Glutamatergic neuron (in vitro differentiated cells): ENCODE data around the gene IL2RG. TPM values are rescaled to one million over a fixed set of nuclear protein-coding genes. Genes with fewer than 3 reads are reported as not detected.
A peak's percentile ranks its signal among the peaks of the same experiment; 100 is the strongest.

ENCODE experiments used
- DNase-seq: peaks from one replicate; pipeline ENCODE4 v3.0.0; 2022
- H3K27ac Mint-ChIP-seq: one replicate; pipeline ENCODE4 v1.8.0; 2020; ENCODE audit warnings: mild to moderate bottlenecking, mixed read lengths, inconsistent platforms; ENCODE audit not compliant: unreplicated experiment
- H3K27me3 Mint-ChIP-seq: one replicate; pipeline ENCODE4 v1.8.0; 2020; ENCODE audit warnings: mild to moderate bottlenecking, moderate library complexity, mixed read lengths, inconsistent platforms; ENCODE audit not compliant: unreplicated experiment
- H3K36me3 Mint-ChIP-seq: one replicate; pipeline ENCODE4 v1.8.0; 2020; ENCODE audit warnings: mild to moderate bottlenecking, mixed read lengths, inconsistent platforms; ENCODE audit not compliant: unreplicated experiment
- H3K4me1 Mint-ChIP-seq: one replicate; pipeline ENCODE4 v1.8.0; 2020; ENCODE audit warnings: mild to moderate bottlenecking, low read depth, mixed read lengths, inconsistent platforms; ENCODE audit not compliant: unreplicated experiment
- H3K4me3 Mint-ChIP-seq: one replicate; pipeline ENCODE4 v1.8.0; 2020; ENCODE audit warnings: mild to moderate bottlenecking, mixed read lengths, inconsistent platforms; ENCODE audit not compliant: unreplicated experiment
- H3K9me3 Mint-ChIP-seq: one replicate; pipeline ENCODE4 v1.8.0; 2020; ENCODE audit warnings: mild to moderate bottlenecking, moderate library complexity, mixed read lengths, inconsistent platforms; ENCODE audit not compliant: unreplicated experiment
- total RNA-seq: library from RNA; stranded (reverse); fragmentation: NEBNext Ultra II Directional; extraction: Animal tissue kit (Norgen Biotek cat#: 25700); gene quantifications from one replicate; pipeline ENCODE4 v1.2.1, GENCODE V29; 2021; ENCODE audit not compliant: unreplicated experiment
- TF ChIP-seq, protein P1 (sequence below): fragments of 200-600 bp; sonication (generic); IDR thresholded peaks from one replicate; pipeline ENCODE4 v1.5.0; 2021; ENCODE audit not compliant: partially characterized antibody, unreplicated experiment

The IL2RG gene
- total RNA-seq, 1 donor from 2014 or later: not detected

DNA sequence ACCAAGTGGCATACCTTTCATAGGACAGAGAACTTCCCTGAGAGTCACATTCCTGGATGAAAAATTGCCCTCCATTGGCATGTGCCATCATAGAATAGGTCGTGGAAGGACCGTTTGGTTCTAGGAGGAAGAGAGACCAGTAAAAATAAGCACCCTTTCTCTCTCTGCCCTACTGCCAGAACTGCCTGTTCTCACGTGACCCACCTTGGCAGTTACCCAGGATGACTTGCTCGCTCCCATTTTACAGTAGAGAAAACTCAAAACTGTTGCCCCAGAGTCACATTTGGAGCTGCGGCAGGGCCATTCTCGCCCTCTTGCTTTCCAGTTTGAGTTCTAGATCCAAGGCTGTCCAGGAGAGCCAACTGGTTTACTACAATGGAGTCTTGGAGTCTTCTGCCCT lies 32.1 kb upstream of the IL2RG start:
- peaks cover 4% of the 10 kb centered on the region for H3K9me3 Mint-ChIP-seq
- DNase-seq: no peak
- H3K27me3 Mint-ChIP-seq: peaks cover 3% of the 10 kb centered on the region
- peaks cover 5% of the 10 kb centered on the region for H3K4me1 Mint-ChIP-seq
- TF ChIP-seq, protein P1, sequence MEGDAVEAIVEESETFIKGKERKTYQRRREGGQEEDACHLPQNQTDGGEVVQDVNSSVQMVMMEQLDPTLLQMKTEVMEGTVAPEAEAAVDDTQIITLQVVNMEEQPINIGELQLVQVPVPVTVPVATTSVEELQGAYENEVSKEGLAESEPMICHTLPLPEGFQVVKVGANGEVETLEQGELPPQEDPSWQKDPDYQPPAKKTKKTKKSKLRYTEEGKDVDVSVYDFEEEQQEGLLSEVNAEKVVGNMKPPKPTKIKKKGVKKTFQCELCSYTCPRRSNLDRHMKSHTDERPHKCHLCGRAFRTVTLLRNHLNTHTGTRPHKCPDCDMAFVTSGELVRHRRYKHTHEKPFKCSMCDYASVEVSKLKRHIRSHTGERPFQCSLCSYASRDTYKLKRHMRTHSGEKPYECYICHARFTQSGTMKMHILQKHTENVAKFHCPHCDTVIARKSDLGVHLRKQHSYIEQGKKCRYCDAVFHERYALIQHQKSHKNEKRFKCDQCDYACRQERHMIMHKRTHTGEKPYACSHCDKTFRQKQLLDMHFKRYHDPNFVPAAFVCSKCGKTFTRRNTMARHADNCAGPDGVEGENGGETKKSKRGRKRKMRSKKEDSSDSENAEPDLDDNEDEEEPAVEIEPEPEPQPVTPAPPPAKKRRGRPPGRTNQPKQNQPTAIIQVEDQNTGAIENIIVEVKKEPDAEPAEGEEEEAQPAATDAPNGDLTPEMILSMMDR: no peak
- H3K36me3 Mint-ChIP-seq: no peaks in the 10 kb centered on the region
- no peak overlapping the region for H3K27ac Mint-ChIP-seq
- H3K4me3 Mint-ChIP-seq: no peak overlapping the region

DNA sequence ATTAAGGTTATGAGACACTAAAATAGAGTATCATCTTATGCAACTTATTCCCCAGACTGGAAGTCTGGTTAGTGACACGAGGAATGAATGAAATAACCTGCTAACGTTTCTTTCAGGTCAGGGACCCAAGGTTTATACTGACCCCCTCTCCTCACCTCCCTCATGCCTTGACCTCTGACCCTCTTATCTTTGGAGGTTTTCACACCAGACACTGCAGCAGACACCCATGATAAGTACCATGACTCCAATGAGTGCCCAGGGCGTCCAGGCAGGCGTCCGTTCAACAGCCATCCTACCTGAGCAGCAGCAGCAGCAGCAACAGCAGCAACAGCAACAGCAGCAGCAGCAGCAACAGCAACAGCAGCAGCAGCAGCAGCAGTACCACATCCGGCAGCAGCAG lies 29.1 kb upstream of the IL2RG start:
- Mint-ChIP-seq H3K27ac (no peak overlapping the region), H3K4me1 (peaks cover 5% of the 10 kb centered on the region), H3K27me3 (peaks cover 3% of the 10 kb centered on the region), H3K9me3 (no peaks in the 10 kb centered on the region), H3K36me3 (no peaks in the 10 kb centered on the region), H3K4me3 (no peak overlapping the region)
- TF ChIP-seq, protein P1: no peak
- DNase-seq: no peak

DNA sequence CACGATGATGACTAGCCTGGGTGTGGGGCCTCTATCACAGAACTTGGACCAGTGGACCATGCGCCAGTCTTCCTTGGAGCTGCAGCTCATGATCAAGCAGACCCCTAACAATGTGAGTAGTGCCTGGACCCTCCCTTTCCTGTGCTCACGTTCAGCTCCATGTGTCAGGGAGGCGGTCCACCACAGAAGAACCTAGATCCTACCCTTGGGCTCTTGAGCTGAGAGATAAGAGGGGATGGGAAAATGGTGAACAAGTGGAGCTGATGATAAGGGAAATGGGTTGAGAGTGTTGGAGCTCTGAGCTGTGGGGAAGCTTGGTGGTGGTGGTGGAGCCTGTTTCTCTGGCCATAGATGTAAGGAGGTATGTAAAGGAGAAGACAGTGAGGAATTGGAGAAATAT lies 20.1 kb upstream of the IL2RG start:
- H3K36me3 Mint-ChIP-seq: no peaks in the 10 kb centered on the region
- H3K9me3 Mint-ChIP-seq: peaks cover 6% of the 10 kb centered on the region
- TF ChIP-seq, protein P1: no peak
- peaks cover 9% of the 10 kb centered on the region for H3K4me1 Mint-ChIP-seq
- H3K27ac Mint-ChIP-seq: no peak overlapping the region
- peaks cover 2% of the 10 kb centered on the region for H3K27me3 Mint-ChIP-seq
- H3K4me3 Mint-ChIP-seq: no peak overlapping the region
- DNase-seq: no peak

DNA sequence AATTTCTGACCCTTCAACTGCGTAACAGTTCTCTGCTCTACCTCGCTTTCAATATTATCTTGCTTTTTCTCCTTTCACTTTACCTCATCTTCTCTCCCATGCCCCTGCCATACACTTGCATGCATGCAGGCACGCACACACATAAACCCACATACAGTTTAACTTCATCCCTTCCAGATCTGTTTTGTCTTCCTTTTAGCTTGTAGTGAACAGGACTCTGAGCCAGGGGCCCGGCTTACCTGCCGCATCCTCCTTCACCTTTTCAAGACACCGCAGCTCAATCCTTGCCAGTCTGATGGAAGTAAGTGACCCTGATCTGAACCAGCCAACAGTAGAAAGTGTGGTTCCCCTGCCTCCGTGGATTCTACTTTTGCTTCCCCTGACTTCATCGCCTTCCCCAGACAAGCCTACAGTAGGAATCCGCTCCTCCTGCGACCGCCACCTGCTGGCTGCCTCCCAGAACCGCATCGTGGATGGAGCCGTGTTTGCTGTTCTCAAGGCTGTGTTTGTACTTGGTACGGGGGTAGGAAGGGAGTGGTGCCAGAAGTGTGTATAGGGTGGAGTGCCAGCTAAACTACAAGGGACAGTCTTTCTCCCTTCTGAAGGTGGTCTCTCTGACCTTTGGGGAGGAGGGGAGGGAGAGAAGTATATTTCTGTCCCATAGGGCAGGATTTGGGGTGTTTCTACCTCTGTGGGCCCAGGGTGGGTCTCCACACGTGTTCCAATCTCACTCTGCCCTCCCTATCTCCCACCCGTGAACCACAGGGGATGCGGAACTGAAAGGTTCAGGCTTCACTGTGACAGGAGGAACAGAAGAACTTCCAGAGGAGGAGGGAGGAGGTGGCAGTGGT lies 17.8 kb upstream of the IL2RG start:
- Mint-ChIP-seq H3K9me3 (peaks cover 8% of the 10 kb centered on the region), H3K27me3 (peaks cover 2% of the 10 kb centered on the region), H3K4me1 (peaks cover 12% of the 10 kb centered on the region), H3K4me3 (peak overlapping the region; percentile 18), H3K27ac (no peak overlapping the region), H3K36me3 (peaks cover 5% of the 10 kb centered on the region)
- TF ChIP-seq, protein P1: peak; percentile 70
- peak; percentile 77 for DNase-seq

DNA sequence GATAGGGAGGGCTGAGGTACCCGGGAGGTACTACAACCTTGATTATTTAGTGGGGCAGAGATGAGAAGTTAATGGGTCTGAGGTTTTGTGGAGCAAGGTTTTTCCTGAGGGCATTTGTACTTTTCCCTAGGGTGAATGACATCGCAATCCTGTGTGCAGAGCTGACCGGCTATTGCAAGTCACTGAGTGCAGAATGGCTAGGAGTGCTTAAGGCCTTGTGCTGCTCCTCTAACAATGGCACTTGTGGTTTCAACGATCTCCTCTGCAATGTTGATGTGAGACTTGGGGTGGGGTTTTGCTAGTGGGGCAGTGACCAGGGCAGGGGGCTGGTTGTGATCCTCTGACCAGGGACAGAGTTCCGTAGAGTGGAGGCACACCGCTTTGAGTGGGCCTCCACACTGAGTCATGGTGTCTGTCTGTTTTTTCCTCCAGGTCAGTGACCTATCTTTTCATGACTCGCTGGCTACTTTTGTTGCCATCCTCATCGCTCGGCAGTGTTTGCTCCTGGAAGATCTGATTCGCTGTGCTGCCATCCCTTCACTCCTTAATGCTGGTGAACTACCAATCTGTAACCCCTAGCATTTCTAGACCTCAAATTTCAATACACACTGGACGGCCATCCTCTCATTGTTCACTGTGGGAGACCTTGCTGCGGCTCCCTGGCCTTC lies 16.9 kb upstream of the IL2RG start:
- H3K27ac Mint-ChIP-seq: no peak overlapping the region
- peaks cover 12% of the 10 kb centered on the region for H3K4me1 Mint-ChIP-seq
- peaks cover 5% of the 10 kb centered on the region for H3K36me3 Mint-ChIP-seq
- peaks cover 2% of the 10 kb centered on the region for H3K27me3 Mint-ChIP-seq
- TF ChIP-seq, protein P1: no peak
- no peak overlapping the region for H3K4me3 Mint-ChIP-seq
- peaks cover 8% of the 10 kb centered on the region for H3K9me3 Mint-ChIP-seq
- DNase-seq: no peak
